ENCODE measurements around the gene POLD2.

The POLD2 gene

DNA sequence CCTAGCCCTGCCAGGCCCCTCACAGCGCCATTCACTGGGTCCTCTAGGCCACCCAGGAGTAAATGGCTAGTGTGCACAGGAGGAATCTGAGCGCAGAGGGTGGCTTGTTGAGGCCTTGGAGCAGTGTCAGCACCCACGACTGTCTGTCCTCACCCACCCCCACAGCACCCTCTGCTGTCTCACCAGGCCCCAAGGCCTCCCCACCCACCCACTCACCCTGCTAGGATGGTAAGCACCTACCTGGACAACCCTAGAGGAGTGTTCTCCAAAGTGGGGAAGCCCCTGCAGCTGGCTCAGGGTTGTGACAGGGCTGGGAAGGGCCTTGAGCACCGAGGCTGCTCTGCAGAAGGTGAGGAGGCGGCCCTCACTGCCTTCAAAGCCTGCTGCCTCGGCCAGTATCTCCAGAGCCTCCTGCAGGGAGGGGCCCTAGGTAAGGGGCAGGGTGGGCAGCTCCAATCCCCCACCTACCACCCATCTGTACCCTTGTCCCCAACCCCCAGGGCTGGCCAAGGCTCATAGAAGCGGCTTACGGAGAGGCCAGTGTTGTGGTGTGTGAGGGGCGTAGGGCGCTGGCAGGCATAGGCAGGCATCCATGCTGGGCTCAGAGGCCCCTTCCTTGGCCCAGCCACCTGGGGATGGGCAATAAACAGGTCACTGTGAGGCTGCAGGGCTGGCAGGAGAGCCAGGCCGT lies 43.9 kb downstream of the POLD2 start:
- DNase-seq: no peak

DNA sequence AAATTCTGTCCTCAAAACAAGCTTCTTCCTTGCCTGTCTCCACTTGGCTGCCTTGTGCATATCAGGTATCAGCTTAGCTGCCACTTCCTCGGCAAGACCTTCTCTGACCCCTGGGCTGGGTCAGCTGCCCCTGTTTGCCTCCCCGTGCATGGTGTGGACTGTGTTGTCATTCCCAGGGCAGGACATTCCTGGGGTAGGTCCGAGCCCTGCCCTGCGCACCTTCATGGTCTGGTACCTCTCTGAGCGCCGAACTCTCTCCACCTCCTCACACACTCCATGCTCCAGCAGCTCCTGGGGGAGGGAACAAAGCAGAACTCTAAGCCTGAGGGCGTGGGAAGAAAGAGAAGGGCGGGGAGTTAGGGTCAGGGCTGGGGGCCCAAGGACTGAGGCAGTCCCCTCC lies 44.8 kb downstream of the POLD2 start:
- DNase-seq: no peak

DNA sequence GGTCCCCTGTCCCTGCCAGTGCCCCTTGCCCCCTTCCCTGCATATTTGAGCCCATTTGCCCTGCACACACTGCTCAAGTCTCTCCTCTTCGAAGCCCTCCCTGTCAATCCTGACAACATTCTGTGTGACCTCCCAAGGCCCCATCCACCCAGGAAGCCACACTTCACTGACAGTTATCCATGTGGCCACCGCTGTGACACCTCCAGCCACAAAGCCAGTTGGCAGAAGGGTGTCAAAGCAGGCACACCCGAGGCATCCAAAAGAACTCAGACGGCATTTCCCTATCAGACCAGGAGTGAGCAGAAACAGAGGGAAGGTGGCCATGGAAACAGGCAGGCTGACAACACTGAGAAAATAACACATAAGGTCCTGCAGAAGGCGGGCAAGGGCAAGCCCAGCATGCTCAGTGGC lies 45.7 kb downstream of the POLD2 start:
- DNase-seq: no peak

DNA sequence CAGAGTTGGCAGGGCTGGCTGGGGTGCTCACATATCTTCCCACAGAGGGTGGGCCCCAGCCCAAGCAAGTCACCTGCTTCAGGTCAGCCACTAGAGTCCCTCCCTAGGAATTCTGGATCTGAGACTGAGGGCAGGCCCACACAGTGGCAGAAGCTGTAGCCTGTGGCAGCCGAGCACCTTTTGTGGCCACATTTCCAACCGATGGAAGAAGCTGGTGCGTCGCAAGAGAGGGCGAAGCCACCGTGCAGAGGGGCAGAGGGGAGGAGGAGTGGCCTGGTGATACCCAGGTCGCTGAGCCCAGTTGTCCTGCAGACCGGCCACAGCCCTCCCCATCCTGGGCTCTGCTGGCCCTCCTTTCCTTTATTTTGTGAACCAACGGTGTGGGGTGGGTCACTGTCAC lies 46.3 kb downstream of the POLD2 start:
- no peak for DNase-seq

DNA sequence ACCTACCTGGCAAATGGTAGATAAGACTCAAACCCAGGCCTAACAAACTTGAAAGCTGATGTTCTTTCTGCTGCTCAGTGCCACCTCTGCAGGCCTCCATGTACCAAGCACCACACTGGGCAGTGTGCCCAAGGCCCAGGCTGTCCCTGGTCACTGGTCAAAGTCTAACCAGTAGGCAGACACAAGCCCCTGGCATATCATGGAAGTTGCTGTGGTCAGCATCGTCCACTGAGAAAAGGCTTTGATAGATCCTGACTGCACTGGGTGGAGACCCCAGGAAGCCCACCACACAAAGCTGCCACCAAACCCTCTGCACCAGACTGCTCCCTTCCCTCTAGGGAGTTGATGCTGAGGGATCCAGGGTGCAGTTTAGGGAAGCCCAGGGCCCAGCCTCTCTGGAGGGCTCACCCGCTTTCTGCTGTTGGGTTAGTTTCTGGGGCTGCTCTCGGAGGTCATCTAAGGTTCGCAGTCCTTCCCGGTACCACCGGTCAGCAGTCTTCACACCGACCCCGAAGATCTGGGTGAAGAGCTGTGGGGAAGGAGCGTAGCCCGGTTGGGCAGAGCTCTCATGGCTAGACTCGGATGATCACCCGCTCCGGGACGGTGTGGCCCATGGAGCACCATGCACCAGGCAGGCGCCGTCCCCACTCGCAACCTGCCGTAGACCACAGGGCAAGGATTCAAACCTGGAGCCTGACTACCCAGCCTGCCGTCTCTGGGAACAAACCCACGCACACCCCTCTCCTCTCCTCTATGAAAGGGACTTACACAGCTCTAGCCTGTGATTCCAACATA lies 47.0 kb downstream of the POLD2 start:
- no peak for DNase-seq

DNA sequence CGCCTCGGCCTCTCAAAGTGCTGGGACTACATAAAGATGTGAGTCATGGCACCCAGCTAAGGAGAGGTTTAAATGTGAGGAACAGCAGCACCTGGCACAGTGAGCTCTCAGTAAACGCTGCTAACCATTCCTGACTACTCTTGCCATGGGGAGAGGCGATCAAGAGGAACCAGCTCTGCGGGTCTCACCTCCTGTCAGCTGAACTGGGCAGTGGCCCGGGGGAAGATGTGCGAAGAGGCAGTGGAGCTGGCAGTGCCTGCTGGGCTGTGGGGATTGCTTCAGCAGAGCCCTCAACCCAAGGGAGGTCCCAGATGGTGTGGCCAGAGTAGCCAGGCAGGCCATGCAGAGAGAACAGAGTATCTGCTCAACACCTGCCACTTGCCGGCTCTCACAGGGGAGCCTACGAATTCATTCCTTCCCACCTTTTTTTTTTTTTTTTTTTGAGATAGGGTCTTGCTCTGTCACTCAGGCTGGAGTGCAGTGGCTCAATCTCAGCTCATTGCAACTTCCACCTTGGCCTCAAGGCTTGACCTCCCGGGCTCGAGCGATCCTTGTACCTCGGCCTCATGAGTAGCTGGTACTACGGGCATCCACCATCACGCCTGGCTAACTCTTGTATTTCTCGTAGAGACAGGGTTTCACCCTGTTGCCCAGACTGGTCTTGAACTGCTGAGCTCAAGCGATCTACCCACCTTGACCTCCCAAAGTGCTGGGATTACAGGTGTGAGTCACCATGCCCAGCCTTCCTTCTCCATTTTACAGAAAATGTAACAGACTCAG lies 47.9 kb downstream of the POLD2 start:
- DNase-seq: no peak

DNA sequence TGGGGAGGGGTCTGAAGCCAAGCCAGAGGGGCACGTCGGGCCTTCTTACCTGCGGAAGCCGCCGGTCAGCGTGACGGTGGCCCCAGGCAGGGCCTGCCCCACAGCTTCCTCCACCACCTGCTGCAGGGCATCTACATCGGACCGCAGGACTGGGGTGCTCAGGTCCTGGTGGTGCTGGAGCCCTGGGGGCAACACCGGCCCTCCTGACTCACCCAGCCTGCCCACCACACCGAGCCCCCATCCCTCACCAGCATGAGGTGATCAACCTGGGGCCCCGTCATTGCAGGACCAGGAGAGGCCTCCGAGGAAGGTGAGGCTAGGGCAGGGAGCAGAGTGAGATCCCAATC lies 49.0 kb downstream of the POLD2 start:
- DNase-seq: no peak

DNA sequence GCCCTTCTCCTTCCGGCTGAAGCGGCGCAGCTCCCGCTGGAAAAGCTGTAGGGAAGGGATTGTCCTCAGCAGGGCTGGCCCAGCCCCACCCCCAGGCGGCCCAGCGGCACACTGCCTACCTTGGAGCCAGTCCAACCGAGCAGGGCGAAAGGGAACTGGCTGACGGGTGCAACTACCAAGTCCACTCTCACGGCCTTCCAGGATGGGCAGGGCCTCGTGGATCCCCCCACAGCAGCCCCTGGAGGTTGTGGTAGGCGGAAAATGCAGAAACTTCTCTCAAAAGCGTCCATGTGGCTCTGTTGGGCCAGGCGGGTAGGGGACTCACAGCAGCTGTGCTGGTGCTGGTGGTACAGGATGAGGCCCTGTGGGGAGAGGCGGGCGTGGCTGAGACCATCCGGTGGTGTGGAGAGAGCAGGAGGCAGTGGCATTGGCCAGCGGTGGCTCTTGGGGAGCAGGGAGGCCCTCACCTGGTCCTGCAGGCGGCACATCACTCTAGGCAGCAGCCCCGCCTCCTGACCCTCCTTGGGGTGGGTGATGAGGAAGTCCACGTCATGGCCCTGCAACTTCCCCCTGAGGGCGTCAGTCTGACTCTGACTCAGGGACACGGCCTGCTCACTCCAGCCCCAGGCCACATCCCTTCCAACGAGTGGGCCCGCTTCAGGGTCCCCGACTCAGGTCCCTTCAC lies 49.5 kb downstream of the POLD2 start:
- DNase-seq: no peak

DNA sequence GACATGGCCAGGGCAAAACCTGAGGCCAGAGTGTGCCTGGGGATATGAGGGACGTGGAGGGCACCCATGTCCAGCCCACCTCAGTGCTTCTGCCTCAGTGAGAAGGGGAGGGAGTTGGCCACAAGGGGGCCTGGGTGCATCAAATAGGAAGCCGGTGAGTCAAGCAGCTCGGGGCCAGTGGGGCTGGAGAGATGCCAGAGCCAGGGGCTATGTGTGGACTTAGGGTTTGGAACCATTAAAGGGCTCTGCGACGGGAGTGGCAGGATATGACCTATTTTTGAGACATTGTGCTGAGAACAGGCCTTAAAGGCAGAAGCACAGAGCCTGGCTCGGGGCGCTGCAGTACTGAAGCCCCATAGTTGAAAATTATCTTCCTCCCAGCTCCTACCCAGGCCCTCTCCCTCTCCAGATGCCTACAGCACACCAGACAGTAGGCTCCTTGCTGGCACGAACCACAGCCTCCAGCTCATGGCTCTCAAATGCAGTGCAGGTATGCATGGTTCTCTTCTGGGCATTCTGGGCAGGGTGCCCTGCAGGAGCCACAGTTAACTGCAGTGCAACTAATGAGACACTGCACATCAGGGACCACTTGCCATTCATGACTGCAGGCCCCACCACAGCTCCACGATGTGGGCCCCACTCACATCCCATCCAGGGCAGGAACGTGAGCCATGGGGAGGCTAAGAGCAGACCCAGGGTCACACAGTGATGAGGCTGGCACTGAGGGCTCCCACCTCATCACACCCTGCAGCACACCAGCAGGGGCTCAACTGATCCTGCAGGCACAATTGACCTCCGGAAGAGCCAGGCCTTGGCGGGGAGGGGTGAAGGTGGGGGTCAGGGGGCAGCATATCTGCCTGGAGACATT lies 50.8 kb downstream of the POLD2 start:
- DNase-seq: no peak

DNA sequence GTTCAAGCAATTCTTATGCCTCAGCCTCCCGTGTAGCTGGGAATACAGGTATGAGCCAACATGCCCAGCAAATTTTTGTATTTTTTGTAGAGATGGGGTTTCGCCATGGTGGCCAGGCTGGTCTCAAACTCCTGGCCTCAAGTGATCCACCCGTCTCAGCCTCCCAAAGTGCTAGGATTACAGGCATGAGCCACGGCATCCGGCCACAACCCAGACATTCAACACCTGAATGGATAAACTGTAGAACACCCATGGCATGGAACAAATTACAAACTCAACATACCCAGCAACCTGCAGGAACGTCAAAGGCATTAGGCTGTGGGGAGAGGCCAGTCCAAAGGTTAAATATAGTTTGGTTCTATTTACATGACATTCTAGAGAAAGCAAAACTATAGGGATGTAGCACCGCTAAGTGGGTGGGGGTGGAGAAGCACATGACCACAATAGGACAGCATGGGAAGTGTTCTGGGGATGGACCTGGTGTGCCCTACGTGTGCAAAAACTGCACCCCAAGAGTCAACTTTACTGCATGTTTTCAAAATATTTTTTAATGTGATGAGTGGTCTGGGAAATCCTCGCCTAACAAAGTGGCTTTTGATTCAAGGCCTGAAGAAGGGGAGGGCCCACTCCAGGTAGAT lies 51.5 kb downstream of the POLD2 start:
- no peak for DNase-seq

DNA sequence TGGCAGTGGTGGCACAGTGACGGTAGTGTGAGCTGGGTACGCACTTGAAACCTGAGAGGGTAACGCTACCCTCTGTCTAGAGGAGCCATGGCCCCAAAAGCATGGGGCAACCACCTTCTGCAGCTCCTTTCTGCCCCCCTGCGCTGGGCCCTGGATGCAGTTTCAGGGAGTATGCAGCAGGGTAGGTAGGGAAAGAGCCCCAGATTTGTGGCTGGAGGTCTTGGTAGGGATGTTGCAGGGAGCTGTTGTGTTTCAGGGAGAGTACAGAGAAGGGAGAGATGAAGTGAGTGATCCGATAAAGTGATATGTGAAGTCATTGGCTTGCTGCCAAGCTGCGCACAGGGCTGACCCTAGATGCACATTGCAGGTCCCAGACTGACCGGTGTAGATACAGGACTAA lies 55.3 kb downstream of the POLD2 start:
- no peak for DNase-seq

DNA sequence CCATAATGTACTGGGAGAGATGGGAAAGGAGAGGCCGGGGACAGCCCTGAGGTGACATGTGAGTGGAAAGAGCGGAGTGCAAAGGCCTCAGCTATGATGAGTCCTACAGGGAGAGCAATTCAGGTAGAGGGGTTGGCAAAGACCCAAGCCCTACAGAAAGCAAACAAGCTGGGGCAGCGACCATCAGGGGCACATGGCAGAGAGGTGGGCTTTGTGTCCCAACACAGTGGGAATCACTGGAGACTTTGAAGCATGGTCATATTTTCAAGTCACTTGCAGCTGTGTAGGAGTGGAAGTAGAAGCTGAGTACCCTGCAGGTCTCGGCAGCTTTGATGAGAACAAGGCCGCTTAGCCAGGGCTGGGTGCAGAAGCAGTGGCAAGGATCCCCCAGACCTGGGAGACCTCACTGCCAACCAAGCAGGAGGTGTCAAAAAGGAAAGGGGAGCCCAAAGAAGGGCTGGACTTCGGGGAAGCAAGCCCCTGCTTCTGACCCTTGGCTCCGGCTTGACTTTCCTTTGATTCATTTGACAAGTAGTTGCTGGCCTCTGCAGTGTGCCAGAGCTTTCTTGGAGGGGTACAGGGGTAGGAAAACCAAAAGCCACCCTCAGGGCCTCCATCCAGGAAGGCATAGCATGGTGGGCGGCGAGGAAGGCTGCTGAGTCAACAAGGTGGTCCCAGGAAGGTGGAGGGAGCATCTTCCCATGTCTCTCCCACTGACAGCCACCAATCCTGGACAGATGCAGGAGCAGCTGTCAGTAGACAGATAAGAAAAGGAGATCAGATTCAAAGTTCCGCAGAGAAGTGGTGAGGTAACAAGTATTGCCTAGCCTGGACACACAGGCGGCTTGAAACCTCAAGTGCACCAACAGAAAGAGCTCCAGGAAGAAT lies 56.0 kb downstream of the POLD2 start:
- no peak for DNase-seq

DNA sequence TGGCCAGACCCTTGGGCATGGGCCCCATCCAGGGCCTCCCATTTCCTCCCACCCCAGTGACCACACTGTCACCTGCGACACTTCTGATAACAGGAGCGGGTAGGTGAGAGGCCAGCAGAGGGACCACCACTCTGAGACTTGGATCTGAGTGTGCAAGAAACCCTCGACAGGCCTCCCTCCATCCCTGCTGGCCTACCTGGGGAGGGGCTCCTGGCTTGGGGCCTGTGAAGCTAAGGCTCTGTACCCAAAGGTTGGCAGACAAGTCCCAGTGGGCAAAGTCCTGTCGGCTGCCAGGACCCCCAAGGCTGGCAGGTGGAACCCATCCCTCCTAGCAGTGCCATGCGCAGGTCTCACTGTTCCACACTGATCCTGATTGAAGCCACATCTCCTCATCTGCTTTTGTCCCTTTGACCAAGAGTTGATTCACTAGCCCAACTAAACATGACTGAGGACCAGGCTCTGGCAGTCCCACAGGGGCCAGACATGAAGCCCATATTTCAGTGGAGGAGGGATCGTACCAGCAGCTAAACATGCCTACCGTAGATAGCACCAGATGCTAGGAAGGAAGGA lies 56.8 kb downstream of the POLD2 start:
- no peak for DNase-seq

DNA sequence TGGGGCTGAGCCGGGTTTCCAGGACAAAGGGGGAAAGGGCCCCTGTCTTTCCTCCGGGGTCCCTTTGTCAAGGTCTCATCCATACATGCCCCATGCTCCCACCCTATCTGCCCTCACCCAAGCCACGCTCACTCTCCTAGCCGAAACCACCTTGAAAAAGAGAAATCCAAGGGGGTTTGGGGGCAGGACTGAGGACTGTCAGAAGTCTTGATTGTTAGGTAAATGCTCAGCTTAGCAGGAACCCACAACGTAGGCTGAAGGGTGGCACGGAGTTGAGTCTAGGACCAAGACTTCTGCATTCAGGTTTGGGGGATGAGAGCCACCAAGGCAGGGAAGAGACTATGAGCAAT lies 57.3 kb downstream of the POLD2 start:
- DNase-seq: no peak

DNA sequence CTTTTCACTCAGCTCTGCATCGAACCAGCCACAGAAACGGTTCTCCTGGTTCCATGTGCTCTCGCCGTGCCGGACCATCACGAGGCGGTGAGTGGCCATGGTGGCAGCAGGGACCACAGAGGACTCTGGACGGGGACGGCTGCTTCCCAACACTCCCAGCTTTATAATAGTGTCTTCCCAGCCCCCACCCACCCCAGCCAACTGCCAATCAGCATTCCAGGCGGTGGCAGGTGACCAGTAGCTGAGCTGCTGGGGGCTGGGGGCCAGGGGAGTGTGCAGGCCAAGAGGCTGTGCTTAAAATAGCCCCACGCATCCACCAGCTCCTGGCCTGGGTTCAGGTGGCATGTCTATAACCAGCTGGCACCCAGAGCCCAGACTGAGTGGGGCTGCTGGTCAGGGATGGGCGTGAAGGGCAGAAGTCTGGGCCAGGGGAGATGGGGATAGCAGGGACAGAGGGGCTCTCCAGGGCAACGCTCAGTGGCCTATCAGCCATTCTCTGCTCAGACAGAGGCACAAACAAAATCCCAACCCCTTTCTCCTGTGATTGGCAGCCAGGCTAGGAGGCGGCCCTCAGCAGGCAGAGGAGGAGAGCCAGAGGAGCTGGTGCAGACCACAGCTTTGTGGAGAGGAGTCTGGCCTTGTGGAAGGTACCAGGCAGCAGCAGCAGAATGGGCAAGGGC lies 57.8 kb downstream of the POLD2 start, which contains the start of gene PGAM2:
Gene PGAM2 (minus strand): TSS at position 137 of the 680 bp plus-strand sequence. CDS start 38 bp downstream, at position 99.
- DNase-seq: no peak

DNA sequence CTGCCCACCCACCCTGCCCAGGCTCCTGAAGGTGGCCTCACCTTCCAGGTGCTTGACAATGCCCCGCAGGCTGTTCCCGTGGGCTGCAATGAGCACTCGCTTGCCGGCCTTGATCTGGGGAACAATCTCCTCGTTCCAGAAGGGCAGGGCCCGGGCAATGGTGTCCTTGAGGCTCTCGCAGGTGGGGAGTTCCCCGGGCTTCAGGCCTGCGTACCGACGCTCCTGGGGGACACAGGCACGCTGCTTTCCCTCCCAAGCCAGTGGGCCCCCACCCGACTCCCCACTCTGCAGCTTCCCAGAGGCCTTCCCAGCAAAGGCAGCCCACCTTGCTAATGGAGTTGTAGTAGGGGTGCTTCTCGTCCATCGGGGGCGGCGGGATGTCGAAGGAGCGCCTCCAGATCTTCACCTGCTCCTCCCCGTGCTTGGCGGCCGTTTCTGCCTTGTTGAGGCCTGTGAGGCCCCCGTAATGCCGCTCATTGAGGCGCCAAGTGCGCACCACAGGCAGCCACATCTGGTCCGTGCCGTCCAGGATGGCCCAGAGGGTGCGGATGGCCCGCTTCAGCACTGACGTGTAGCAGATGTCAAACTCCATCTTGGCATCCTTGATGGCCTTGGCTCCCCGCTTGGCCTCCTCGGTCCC lies 58.4 kb downstream of the POLD2 start:
- DNase-seq: no peak

Measured in NCI-H2107 (cell line).